Measurements from ENCODE around the gene GOLGA6A. TPM values are rescaled to one million over a fixed set of nuclear protein-coding genes. Genes with fewer than 3 reads are reported as not detected.

Gene GOLGA6A
- total RNA-seq, 1 donor from 2014 or later, result 0.12 TPM

DNA sequence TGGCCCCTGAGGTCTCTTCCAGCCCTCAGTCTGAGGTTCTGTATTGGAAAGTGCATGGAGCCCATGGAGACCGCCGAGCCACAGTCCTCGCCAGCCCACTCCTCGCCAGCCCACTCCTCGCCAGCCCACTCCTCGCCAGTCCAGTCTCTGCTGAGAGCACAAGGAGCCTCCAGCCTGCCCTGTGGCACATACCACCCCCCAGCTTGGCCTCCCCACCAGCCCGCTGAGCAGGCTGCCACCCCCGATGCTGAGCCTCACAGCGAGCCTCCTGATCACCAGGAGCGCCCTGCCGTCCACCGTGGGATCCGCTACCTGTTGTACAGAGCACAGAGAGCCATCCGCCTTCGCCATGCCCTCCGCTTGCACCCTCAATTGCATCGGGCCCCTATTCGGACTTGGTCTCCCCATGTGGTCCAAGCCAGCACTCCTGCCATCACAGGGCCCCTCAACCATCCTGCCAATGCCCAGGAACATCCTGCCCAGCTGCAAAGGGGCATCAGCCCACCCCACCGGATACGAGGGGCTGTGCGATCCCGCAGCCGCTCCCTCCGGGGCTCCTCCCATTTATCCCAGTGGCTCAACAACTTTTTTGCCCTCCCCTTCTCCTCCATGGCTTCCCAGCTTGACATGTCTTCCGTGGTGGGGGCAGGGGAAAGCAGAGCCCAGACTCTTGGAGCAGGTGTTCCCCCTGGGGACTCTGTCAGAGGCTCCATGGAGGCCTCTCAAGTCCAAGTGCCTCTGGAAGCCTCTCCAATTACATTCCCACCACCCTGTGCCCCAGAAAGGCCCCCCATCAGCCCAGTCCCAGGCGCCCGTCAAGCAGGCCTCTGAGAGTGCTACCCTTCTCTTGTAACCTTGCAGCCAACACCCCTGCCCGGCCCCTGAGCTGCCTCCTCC, 47.0 kb downstream of the GOLGA6A start:
- H3K4me3 Mint-ChIP-seq (ENCODE audit: unreplicated experiment), result no peak overlapping the region
- H3K9me3 Mint-ChIP-seq (ENCODE audit: low read depth), result no peaks in the 10 kb centered on the region

DNA sequence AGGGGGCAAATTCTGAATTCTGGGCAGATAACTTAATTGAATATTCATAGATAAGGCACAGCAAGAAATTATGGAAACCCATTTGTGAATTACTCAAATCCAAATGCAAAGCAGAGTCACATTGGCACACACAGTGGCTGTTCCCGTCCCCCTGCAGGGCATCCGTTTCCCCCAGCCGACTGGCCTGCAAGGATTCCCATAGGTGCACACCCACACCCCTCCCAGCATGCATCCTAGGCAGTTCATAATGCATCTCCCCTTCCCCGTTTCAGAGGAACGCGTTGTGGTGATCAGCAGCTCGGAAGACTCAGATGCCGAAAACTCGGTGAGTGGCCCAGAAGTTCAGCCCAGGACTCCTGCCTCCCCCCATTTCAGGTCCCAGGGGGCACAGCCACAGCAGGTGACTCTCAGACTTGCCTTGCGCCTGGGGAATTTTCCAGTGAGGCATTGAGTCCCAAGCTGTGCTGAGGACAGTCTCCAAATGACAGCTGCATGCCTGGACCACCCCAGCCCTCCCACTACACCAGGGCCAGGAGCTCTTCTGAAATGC, 48.1 kb downstream of the GOLGA6A start:
- no peaks in the 10 kb centered on the region for H3K27me3 Mint-ChIP-seq (ENCODE audit: low read depth)
- no peak for DNase-seq (ENCODE audit: low spot score)
- TF ChIP-seq, protein P1, sequence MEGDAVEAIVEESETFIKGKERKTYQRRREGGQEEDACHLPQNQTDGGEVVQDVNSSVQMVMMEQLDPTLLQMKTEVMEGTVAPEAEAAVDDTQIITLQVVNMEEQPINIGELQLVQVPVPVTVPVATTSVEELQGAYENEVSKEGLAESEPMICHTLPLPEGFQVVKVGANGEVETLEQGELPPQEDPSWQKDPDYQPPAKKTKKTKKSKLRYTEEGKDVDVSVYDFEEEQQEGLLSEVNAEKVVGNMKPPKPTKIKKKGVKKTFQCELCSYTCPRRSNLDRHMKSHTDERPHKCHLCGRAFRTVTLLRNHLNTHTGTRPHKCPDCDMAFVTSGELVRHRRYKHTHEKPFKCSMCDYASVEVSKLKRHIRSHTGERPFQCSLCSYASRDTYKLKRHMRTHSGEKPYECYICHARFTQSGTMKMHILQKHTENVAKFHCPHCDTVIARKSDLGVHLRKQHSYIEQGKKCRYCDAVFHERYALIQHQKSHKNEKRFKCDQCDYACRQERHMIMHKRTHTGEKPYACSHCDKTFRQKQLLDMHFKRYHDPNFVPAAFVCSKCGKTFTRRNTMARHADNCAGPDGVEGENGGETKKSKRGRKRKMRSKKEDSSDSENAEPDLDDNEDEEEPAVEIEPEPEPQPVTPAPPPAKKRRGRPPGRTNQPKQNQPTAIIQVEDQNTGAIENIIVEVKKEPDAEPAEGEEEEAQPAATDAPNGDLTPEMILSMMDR (IDR thresholded peaks at IDR 0.05), result no peak
- no peaks in the 10 kb centered on the region for H3K9me3 Mint-ChIP-seq (ENCODE audit: low read depth)
- H3K4me1 Mint-ChIP-seq (ENCODE audit: low read depth), result peaks cover 18% of the 10 kb centered on the region
- H3K4me3 Mint-ChIP-seq (ENCODE audit: unreplicated experiment), result no peak overlapping the region
- H3K27ac Mint-ChIP-seq (ENCODE audit: unreplicated experiment), result no peak overlapping the region
- H3K36me3 Mint-ChIP-seq (ENCODE audit: low read depth), result peaks cover 15% of the 10 kb centered on the region

More for the DNA sequence above, 47.0 kb downstream of the GOLGA6A start:
- Mint-ChIP-seq H3K36me3 (ENCODE audit: low read depth) (peaks cover 14% of the 10 kb centered on the region), H3K27me3 (ENCODE audit: low read depth) (no peaks in the 10 kb centered on the region), H3K4me1 (ENCODE audit: low read depth) (peaks cover 29% of the 10 kb centered on the region), H3K27ac (ENCODE audit: unreplicated experiment) (no peak overlapping the region)
- TF ChIP-seq, protein P1 (IDR thresholded peaks at IDR 0.05), result no peak
- no peak for DNase-seq (ENCODE audit: low spot score)

DNA sequence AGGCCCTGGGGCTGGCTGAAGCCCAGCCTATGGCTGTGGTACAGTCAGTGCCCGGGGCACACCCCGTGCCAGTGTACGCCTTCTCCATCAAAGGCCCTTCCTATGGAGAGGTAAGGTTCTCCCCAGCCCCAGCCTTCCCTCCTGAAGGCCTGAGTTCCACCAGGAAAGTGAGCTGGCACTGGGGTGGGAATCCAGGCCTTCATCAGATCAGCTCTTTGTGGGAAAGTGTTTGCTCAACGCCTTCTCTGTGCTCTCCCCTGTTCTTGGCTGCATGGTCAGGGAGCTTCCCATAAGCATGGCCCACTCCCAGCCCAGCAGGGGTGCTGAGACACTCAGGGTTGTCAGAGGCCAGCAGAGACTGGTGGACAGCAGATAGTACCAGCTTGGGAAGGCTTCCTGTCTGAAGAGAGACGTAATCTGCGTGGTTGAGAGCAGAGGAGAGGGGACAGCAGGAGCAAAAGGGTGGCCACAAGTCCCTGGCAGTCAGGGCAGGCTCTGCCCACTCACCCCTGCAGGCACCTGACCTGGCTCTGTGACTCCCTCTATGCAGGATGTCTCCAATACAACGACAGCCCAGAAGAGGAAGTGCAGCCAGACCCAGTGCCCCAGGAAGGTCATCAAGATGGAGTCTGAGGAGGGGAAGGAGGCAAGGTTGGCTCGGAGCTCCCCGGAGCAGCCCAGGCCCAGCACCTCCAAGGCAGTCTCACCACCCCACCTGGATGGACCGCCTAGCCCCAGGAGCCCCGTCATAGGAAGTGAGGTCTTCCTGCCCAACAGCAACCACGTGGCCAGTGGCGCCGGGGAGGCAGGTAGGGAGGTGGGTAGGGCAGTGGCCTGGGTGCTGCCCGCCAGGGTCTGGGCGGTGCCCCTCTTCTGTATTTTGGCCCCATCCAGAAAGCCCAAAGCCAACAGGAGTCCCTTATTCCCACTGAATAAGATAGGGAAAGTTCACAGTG, 49.5 kb downstream of the GOLGA6A start:
- DNase-seq (ENCODE audit: low spot score), result no peak
- peaks cover 15% of the 10 kb centered on the region for H3K36me3 Mint-ChIP-seq (ENCODE audit: low read depth)
- TF ChIP-seq, protein P1 (IDR thresholded peaks at IDR 0.05), result no peak
- no peak overlapping the region for H3K4me3 Mint-ChIP-seq (ENCODE audit: unreplicated experiment)
- H3K27me3 Mint-ChIP-seq (ENCODE audit: low read depth), result no peaks in the 10 kb centered on the region
- peaks cover 11% of the 10 kb centered on the region for H3K4me1 Mint-ChIP-seq (ENCODE audit: low read depth)
- H3K9me3 Mint-ChIP-seq (ENCODE audit: low read depth), result no peaks in the 10 kb centered on the region
- peak overlapping the region; percentile 49 for H3K27ac Mint-ChIP-seq (ENCODE audit: unreplicated experiment)

DNA sequence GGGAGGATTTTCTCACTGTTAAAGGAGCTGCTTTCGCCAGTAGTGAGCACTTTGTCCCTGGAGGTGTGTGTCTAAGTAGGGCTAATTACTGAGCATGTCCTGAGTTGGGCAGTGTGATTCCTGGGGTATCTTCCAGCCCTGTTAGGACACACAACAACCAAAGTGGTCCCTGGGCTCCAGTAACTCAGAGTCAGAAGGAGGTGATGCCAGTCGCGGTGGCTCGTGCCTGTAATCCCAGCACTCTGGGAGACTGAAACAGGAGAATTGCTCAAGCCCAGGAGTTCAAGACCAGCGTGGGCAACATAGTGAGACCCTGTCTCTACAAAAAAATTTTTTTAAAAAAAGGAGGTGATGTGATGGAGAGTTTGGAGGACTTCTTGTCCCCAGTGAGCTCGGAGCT, 50.3 kb downstream of the GOLGA6A start:
- Mint-ChIP-seq H3K4me3 (ENCODE audit: unreplicated experiment) (no peak overlapping the region), H3K9me3 (ENCODE audit: low read depth) (no peaks in the 10 kb centered on the region), H3K27ac (ENCODE audit: unreplicated experiment) (no peak overlapping the region), H3K4me1 (ENCODE audit: low read depth) (peaks cover 8% of the 10 kb centered on the region), H3K27me3 (ENCODE audit: low read depth) (no peaks in the 10 kb centered on the region), H3K36me3 (ENCODE audit: low read depth) (peaks cover 15% of the 10 kb centered on the region)
- DNase-seq (ENCODE audit: low spot score), result no peak
- TF ChIP-seq, protein P1 (IDR thresholded peaks at IDR 0.05), result no peak

DNA sequence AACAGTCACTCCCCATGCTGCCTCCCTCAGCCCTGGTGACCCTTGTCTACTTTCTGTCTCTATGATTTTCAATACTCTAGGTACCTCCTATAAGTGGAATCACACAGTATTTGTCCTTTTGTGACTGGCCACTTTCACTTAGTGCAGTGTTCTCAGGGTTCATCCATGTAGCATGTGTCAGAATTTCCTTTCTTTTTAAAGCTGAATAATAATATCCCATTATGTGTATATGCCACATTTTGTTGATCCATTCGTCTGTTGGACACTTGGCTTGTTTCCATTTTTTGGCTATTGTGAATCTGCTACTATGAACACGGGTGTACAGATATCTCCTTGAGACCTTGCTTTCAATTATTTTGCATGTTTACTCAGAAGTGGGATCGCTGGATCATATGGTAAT, 53.7 kb downstream of the GOLGA6A start:
- TF ChIP-seq, protein P1 (IDR thresholded peaks at IDR 0.05), result no peak
- no peaks in the 10 kb centered on the region for H3K9me3 Mint-ChIP-seq (ENCODE audit: low read depth)
- H3K27me3 Mint-ChIP-seq (ENCODE audit: low read depth), result no peaks in the 10 kb centered on the region
- H3K36me3 Mint-ChIP-seq (ENCODE audit: low read depth), result peaks cover 12% of the 10 kb centered on the region
- no peak for DNase-seq (ENCODE audit: low spot score)
- no peak overlapping the region for H3K27ac Mint-ChIP-seq (ENCODE audit: unreplicated experiment)
- H3K4me3 Mint-ChIP-seq (ENCODE audit: unreplicated experiment), result no peak overlapping the region
- peaks cover 10% of the 10 kb centered on the region for H3K4me1 Mint-ChIP-seq (ENCODE audit: low read depth)
